Astrocyte (in vitro differentiated cells and primary cell): ENCODE results near the gene FN3KRP. TPM values are rescaled to one million over a fixed set of nuclear protein-coding genes. Genes with fewer than 3 reads are reported as not detected.

Experiments
- DNase-seq: peaks from one replicate; pipeline ENCODE4 v3.0.0-alpha.2; 2010; ENCODE audit warnings: low read depth
- FAIRE-seq: peaks from 2 replicates; lab custom pipeline; 2011; peaks lifted over from hg19 to GRCh38; lab: Jason Lieb, UNC
- H2AFZ ChIP-seq: 2 replicates; pipeline ENCODE4 v1.6.0; 2012; ENCODE audit warnings: low read depth, low read length, inconsistent platforms
- H3K27ac ChIP-seq: 2 replicates; pipeline ENCODE4 v1.5.1; 2011; ENCODE audit warnings: low read depth, low read length, inconsistent platforms
- H3K27me3 ChIP-seq: 2 replicates; pipeline ENCODE4 v1.6.0; 2011; ENCODE audit warnings: low read length, inconsistent platforms; ENCODE audit not compliant: insufficient read depth
- H3K36me3 ChIP-seq: 2 replicates; pipeline ENCODE4 v1.5.1; 2011; ENCODE audit warnings: low read length, inconsistent platforms; ENCODE audit not compliant: insufficient read depth
- H3K4me1 ChIP-seq: 2 replicates; pipeline ENCODE4 v1.5.1; 2011; ENCODE audit warnings: low read length, inconsistent platforms; ENCODE audit not compliant: insufficient read depth
- H3K4me2 ChIP-seq: 2 replicates; pipeline ENCODE4 v1.6.0; 2012; ENCODE audit warnings: low read length, inconsistent platforms
- H3K4me3 ChIP-seq: 2 replicates; pipeline ENCODE4 v1.5.1; 2011; ENCODE audit warnings: low read depth, mild to moderate bottlenecking, low read length, inconsistent platforms; ENCODE audit not compliant: insufficient read depth
- H3K79me2 ChIP-seq: 2 replicates; pipeline ENCODE4 v1.6.0; 2012; ENCODE audit warnings: mild to moderate bottlenecking, low read length, inconsistent platforms; ENCODE audit not compliant: insufficient read depth
- H3K9ac ChIP-seq: 2 replicates; pipeline ENCODE4 v1.6.0; 2012; ENCODE audit warnings: mild to moderate bottlenecking, low read length, inconsistent platforms
- H3K9me3 ChIP-seq: 2 replicates; pipeline ENCODE4 v1.5.1; 2012; ENCODE audit warnings: low read depth, mild to moderate bottlenecking, low read length, inconsistent platforms; ENCODE audit not compliant: insufficient read depth
- H4K20me1 ChIP-seq: 2 replicates; pipeline ENCODE4 v1.6.0; 2012; ENCODE audit warnings: low read length, inconsistent platforms; ENCODE audit not compliant: insufficient read depth
- H3K27ac Mint-ChIP-seq: one replicate; pipeline ENCODE4 v1.8.0; 2021; ENCODE audit warnings: mild to moderate bottlenecking, mixed read lengths; ENCODE audit not compliant: unreplicated experiment
- H3K27me3 Mint-ChIP-seq: one replicate; pipeline ENCODE4 v1.8.0; 2021; ENCODE audit warnings: low read depth, mixed read lengths; ENCODE audit not compliant: unreplicated experiment
- H3K36me3 Mint-ChIP-seq: one replicate; pipeline ENCODE4 v1.8.0; 2021; ENCODE audit warnings: low read depth, mixed read lengths; ENCODE audit not compliant: unreplicated experiment
- H3K4me1 Mint-ChIP-seq: one replicate; pipeline ENCODE4 v1.8.0; 2021; ENCODE audit warnings: low read depth, mixed read lengths; ENCODE audit not compliant: unreplicated experiment
- H3K4me3 Mint-ChIP-seq: one replicate; pipeline ENCODE4 v1.8.0; 2021; ENCODE audit warnings: mild to moderate bottlenecking, moderate library complexity, mixed read lengths; ENCODE audit not compliant: unreplicated experiment
- H3K9me3 Mint-ChIP-seq: one replicate; pipeline ENCODE4 v1.8.0; 2021; ENCODE audit warnings: mild to moderate bottlenecking, mixed read lengths; ENCODE audit not compliant: unreplicated experiment
- EZH2 ChIP-seq: IDR thresholded peaks from 2 replicates; pipeline ENCODE4 v1.6.1; 2012; ENCODE audit warnings: mild to moderate bottlenecking, low read length, inconsistent platforms; ENCODE audit not compliant: insufficient read depth
- total RNA-seq: library from RNA; stranded (reverse); gene quantifications from 2 replicates; pipeline ENCODE4 v1.2.1, GENCODE V29; 2021
- TF ChIP-seq, protein P1 (sequence below): IDR thresholded peaks from 2 replicates; pipeline ENCODE4 v1.5.1; 2011; ENCODE audit warnings: low read depth, mild to moderate bottlenecking, inconsistent platforms, low read length, moderate library complexity; ENCODE audit not compliant: insufficient read depth

Gene FN3KRP
- total RNA-seq, 1 donor from 2014 or later = 14.8 TPM

DNA sequence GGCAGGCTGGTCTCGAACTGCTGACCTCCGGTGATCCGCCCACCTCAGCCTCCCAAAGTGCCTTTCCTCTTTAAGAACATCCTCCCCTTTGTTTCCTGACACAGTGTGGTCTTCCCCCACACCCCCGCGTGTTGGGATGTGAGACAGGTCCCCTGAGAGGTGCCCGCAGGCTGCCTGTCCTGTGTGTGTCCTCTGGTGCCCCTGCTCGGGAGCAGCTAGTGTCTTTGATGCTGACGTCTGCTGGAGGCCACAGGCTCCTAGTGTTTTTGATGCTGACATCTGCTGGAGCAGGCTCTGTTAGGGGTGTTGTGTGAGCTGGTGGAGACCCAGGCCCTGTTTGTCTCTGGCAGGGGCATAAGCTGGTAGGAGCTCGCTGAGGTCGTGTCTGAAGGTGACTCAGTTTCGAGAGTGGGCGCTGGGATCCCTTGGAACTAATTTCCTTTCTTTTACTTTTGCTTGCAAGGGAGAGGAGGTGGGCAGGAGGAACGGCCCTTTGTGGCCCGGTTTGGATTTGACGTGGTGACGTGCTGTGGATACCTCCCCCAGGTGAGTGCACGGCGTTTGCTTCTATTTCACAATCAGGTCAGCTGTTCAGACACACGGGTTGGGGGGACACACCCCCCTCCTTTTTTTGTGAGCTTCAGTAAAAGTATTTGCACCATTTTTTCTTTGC lies 6.0 kb downstream of the FN3KRP start:
- Histone ChIP-seq H2AFZ (no peak overlapping the region), H3K4me1 (peaks cover 5% of the 10 kb centered on the region), H4K20me1 (peaks cover 15% of the 10 kb centered on the region), H3K36me3 (peaks cover 8% of the 10 kb centered on the region), H3K79me2 (peaks cover 14% of the 10 kb centered on the region), H3K27ac (no peak overlapping the region), H3K27me3 (no peaks in the 10 kb centered on the region), H3K4me2 (no peak overlapping the region), H3K9ac (no peak overlapping the region), H3K9me3 (no peaks in the 10 kb centered on the region), H3K4me3 (no peak overlapping the region)
- H3K9me3 Mint-ChIP-seq = no peaks in the 10 kb centered on the region
- no peak for FAIRE-seq
- DNase-seq = no peak
- H3K27ac Mint-ChIP-seq = peak overlapping the region; percentile 5
- no peaks in the 10 kb centered on the region for H3K27me3 Mint-ChIP-seq
- H3K4me3 Mint-ChIP-seq = no peak overlapping the region
- H3K36me3 Mint-ChIP-seq = peaks cover 20% of the 10 kb centered on the region
- H3K4me1 Mint-ChIP-seq = peaks cover 5% of the 10 kb centered on the region
- TF ChIP-seq, protein P1, sequence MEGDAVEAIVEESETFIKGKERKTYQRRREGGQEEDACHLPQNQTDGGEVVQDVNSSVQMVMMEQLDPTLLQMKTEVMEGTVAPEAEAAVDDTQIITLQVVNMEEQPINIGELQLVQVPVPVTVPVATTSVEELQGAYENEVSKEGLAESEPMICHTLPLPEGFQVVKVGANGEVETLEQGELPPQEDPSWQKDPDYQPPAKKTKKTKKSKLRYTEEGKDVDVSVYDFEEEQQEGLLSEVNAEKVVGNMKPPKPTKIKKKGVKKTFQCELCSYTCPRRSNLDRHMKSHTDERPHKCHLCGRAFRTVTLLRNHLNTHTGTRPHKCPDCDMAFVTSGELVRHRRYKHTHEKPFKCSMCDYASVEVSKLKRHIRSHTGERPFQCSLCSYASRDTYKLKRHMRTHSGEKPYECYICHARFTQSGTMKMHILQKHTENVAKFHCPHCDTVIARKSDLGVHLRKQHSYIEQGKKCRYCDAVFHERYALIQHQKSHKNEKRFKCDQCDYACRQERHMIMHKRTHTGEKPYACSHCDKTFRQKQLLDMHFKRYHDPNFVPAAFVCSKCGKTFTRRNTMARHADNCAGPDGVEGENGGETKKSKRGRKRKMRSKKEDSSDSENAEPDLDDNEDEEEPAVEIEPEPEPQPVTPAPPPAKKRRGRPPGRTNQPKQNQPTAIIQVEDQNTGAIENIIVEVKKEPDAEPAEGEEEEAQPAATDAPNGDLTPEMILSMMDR = no peak
- no peak for TF ChIP-seq EZH2

DNA sequence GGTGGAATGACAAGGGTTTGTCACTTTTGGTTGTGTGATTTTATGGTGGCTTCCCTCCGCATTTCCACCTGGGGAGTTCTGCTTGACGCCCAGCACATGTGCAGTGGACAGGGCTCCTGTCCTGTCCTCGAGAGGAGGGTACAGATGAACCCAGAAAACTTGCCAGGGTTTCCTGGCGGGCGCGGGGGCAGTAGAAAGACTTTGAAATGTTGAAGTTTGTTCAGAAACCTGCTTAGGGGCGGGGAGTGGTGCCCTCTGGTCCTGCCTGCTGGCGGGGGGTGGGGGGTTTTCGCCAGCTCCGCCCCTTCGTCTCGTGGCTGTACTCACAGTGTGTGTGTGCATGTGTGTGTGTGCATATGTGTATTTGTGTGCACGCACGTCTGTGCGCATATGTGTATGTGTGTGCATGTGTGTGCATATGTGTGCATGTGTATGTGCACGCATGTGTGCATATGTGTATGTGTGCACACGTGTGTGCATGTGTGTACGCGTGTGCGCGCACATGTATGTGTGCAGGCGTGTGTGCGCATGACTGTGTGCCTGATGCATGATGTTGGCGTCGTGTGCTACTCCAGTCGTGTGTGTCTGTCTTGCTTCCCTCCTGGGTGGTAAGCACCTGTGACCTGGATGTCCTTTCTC lies 6.8 kb downstream of the FN3KRP start:
- Histone ChIP-seq H3K9me3 (no peaks in the 10 kb centered on the region), H3K27me3 (no peaks in the 10 kb centered on the region), H3K4me2 (no peak overlapping the region), H3K36me3 (peaks cover 8% of the 10 kb centered on the region), H3K4me3 (no peak overlapping the region), H3K4me1 (no peaks in the 10 kb centered on the region), H3K79me2 (peaks cover 6% of the 10 kb centered on the region), H4K20me1 (peaks cover 6% of the 10 kb centered on the region), H3K9ac (no peak overlapping the region), H3K27ac (no peak overlapping the region), H2AFZ (no peak overlapping the region)
- Mint-ChIP-seq H3K27ac (no peak overlapping the region), H3K36me3 (peaks cover 24% of the 10 kb centered on the region), H3K4me3 (no peak overlapping the region), H3K4me1 (no peaks in the 10 kb centered on the region), H3K9me3 (no peaks in the 10 kb centered on the region), H3K27me3 (no peaks in the 10 kb centered on the region)
- TF ChIP-seq, protein P1 = no peak
- TF ChIP-seq EZH2 = no peak
- FAIRE-seq (no peak), DNase-seq (no peak)

DNA sequence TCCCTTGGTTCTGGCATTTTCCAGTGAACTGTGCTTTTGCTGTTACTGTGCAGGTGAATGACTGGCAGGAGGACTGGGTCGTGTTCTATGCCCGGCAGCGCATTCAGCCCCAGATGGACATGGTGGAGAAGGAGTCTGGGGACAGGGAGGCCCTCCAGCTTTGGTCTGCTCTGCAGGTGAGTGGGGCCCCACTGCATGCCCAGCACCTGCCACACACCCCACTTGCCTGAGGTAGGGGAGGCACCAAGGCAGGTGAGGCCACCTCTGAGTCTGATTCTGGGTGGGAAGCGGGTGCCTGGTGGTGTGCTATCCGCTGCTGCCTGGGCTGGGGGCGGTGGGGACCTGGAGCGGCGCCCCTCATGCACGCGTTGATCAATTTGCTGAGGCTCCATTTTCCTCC lies 9.9 kb downstream of the FN3KRP start:
- H3K27ac Mint-ChIP-seq = no peak overlapping the region
- peaks cover 4% of the 10 kb centered on the region for H4K20me1 ChIP-seq
- H3K27me3 ChIP-seq = no peaks in the 10 kb centered on the region
- H2AFZ ChIP-seq = no peak overlapping the region
- H3K36me3 Mint-ChIP-seq = peaks cover 26% of the 10 kb centered on the region
- TF ChIP-seq EZH2 = no peak
- TF ChIP-seq, protein P1 = no peak
- no peaks in the 10 kb centered on the region for H3K27me3 Mint-ChIP-seq
- no peaks in the 10 kb centered on the region for H3K4me1 Mint-ChIP-seq
- H3K79me2 ChIP-seq = no peaks in the 10 kb centered on the region
- H3K27ac ChIP-seq = no peak overlapping the region
- no peaks in the 10 kb centered on the region for H3K4me1 ChIP-seq
- H3K36me3 ChIP-seq = peaks cover 8% of the 10 kb centered on the region
- H3K9me3 ChIP-seq = no peaks in the 10 kb centered on the region
- H3K4me2 ChIP-seq = no peak overlapping the region
- H3K9ac ChIP-seq = no peak overlapping the region
- H3K4me3 ChIP-seq = no peak overlapping the region
- DNase-seq = no peak
- FAIRE-seq = no peak
- no peaks in the 10 kb centered on the region for H3K9me3 Mint-ChIP-seq
- no peak overlapping the region for H3K4me3 Mint-ChIP-seq
